Measurements from ENCODE around the gene B3GNT5. TPM values are rescaled to one million over a fixed set of nuclear protein-coding genes. Genes with fewer than 3 reads are reported as not detected.

Gene B3GNT5
- total and polyA plus RNA-seq, 9 of the 15 experiments (the other 6 are each of a cell fraction or from before 2014, with no cell fraction given), result 8.8 to 23.8 (median 14.4) TPM

DNA sequence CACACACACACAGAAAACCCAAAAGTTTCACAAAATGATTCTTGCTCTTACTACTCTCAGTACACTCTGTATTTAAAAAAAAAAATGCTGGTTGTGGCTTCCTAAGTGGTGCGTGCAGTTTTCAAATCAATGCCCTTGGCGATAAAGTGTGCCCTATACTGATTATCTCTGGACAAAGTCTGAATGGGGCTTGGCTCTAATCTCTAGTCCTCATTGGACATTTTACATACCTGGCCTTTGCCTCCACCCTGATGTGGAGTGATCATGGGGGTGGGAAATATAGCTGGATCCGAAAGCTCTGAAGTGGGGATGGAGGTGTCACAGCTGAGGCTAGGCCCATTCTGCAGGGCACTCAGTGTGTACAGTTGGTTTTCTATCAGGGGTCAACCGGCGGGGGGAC lies 14.1 kb downstream of the B3GNT5 start:
- H3K27ac ChIP-seq (ENCODE audit: extremely low read depth, low read depth, low read length), result no peak overlapping the region
- in situ Hi-C loops (cut with MboI) (no loop called here), intact Hi-C loops (cut with micrococcal nuclease) (no loop called here)
- no peak overlapping the region for H2AFZ ChIP-seq (ENCODE audit: low read depth, low read length)
- H3K4me2 ChIP-seq (ENCODE audit: insufficient read depth, low read length), result no peak overlapping the region
- TF ChIP-seq KAT2B (IDR thresholded peaks at IDR 0.05; ENCODE audit: low read depth, low read length) (no peak), ZNF586 (CRISPR knock-in tag; conservative IDR thresholded peaks at IDR 0.05) (no peak), MTF1 (CRISPR knock-in tag; IDR thresholded peaks at IDR 0.05; ENCODE audit: borderline replicate concordance) (no peak)
- TF ChIP-seq, protein P1, sequence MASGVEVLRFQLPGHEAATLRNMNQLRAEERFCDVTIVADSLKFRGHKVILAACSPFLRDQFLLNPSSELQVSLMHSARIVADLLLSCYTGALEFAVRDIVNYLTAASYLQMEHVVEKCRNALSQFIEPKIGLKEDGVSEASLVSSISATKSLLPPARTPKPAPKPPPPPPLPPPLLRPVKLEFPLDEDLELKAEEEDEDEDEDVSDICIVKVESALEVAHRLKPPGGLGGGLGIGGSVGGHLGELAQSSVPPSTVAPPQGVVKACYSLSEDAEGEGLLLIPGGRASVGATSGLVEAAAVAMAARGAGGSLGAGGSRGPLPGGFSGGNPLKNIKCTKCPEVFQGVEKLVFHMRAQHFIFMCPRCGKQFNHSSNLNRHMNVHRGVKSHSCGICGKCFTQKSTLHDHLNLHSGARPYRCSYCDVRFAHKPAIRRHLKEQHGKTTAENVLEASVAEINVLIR (CRISPR knock-in tag; IDR thresholded peaks at IDR 0.05), result no peak
- DNase-seq (ENCODE audit: extremely low read depth in 1 of 4, low spot score in 3 of 4) (no peak), ATAC-seq (no peak), FAIRE-seq (no peak)
- H3K36me3 ChIP-seq (ENCODE audit: control insufficient read depth, insufficient read depth, low read length), result peaks cover 25% of the 10 kb centered on the region
- peaks cover 31% of the 10 kb centered on the region; the same call in 2 of the 3 replicates for H3K79me2 ChIP-seq (ENCODE audit: control insufficient read depth, insufficient read depth, low read length)
- H3K9ac ChIP-seq (ENCODE audit: insufficient read depth in 1 of 2, low read depth in 2 of 2, low read length in 2 of 2), result no peak overlapping the region
- no peak overlapping the region for H3K4me3 ChIP-seq
- no peaks in the 10 kb centered on the region for H3K9me1 ChIP-seq (ENCODE audit: control insufficient read depth, insufficient read depth, low read length)
- H3K27me3 ChIP-seq (ENCODE audit: control insufficient read depth in 2 of 2, insufficient read depth in 2 of 2, low read length in 2 of 2), result no peaks in the 10 kb centered on the region
- 87% methylated on average over 3 of the region's 5 CpGs for WGBS (ENCODE audit: insufficient coverage, low coverage, missing lambda C conversion rate)
- CTCF ChIA-PET (ENCODE audit: low intra/inter-chr PET ratio), result no interaction called here
- H4K20me1 ChIP-seq (replicated peaks; ENCODE audit: control insufficient read depth, insufficient read depth, low read length), result no peaks in the 10 kb centered on the region; the same call in 1 of the 2 replicates
- H3K9me3 ChIP-seq (replicated peaks; ENCODE audit: control insufficient read depth, insufficient read depth, low read depth, low read length), result no peaks in the 10 kb centered on the region
- no TSS peak for BruUV-seq (replicated peaks)
- POLR2A ChIA-PET, result interaction anchor here (0.6 to 2.3 kb wide), 2 partner anchors 14 to 51 kb away, joined by 4 to 6 read pairs; partner anchors contain the start of gene B3GNT5
- peaks cover 0 to 13% of the 10 kb centered on the region in 2 experiments; a peak in 4 of 5 replicates for H3K4me1 ChIP-seq (replicated peaks in 1 of 2; ENCODE audit: control insufficient read depth in 2 of 2, insufficient read depth in 2 of 2, low read length in 2 of 2)

DNA sequence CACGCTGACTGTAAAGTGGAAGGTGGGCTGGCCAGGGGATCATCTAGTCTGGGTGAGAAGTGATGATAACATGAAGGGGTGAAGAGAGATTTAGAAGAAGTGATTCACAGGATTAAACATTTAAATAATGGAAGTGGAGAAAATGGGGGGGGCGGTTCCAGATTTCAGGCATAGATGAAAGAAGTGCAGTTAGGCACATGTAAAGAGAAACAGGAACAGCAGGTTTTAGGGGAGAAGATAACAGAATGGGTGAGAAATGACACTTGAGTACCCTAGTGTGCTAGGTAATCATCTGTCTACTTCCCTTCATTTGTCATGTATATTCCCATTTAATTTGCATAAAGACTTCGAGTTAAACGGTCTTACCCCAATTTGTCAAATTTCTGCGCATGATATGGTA lies 15.3 kb downstream of the B3GNT5 start:
- Histone ChIP-seq H3K27ac (ENCODE audit: extremely low read depth, low read depth, low read length) (no peak overlapping the region), H3K9ac (ENCODE audit: insufficient read depth in 1 of 2, low read depth in 2 of 2, low read length in 2 of 2) (no peak overlapping the region), H3K4me2 (ENCODE audit: insufficient read depth, low read length) (no peak overlapping the region), H3K4me1 (replicated peaks in 1 of 2; ENCODE audit: control insufficient read depth in 2 of 2, insufficient read depth in 2 of 2, low read length in 2 of 2) (peaks cover 0 to 4% of the 10 kb centered on the region in 2 experiments; a peak in 3 of 5 replicates), H3K27me3 (ENCODE audit: control insufficient read depth in 2 of 2, insufficient read depth in 2 of 2, low read length in 2 of 2) (no peaks in the 10 kb centered on the region), H3K79me2 (ENCODE audit: control insufficient read depth, insufficient read depth, low read length) (peaks cover 24% of the 10 kb centered on the region; the same call in 2 of the 3 replicates), H3K4me3 (no peak overlapping the region), H3K36me3 (ENCODE audit: control insufficient read depth, insufficient read depth, low read length) (peaks cover 26% of the 10 kb centered on the region), H4K20me1 (replicated peaks; ENCODE audit: control insufficient read depth, insufficient read depth, low read length) (no peaks in the 10 kb centered on the region; the same call in 1 of the 2 replicates), H2AFZ (ENCODE audit: low read depth, low read length) (no peak overlapping the region), H3K9me3 (replicated peaks; ENCODE audit: control insufficient read depth, insufficient read depth, low read depth, low read length) (no peaks in the 10 kb centered on the region), H3K9me1 (ENCODE audit: control insufficient read depth, insufficient read depth, low read length) (no peaks in the 10 kb centered on the region)
- CTCF ChIA-PET (ENCODE audit: low intra/inter-chr PET ratio), result no interaction called here
- no peak for FAIRE-seq
- no TSS peak for BruUV-seq (replicated peaks)
- in situ Hi-C loops (cut with MboI), result no loop called here
- no peak for ATAC-seq
- WGBS (ENCODE audit: insufficient coverage, low coverage, missing lambda C conversion rate), result 57% methylated on average over 5 of the region's 5 CpGs
- POLR2A ChIA-PET, result interaction anchor here (2.3 kb wide), 1 partner anchor 16 kb away, joined by 6 read pairs; the partner anchor contains the start of gene B3GNT5
- intact Hi-C loops (cut with micrococcal nuclease), result no loop called here
- no peak for DNase-seq (ENCODE audit: extremely low read depth in 1 of 4, low spot score in 3 of 4)
- TF ChIP-seq HEY1 (CRISPR knock-in tag; IDR thresholded peaks at IDR 0.05; ENCODE audit: borderline replicate concordance), result no peak
- TF ChIP-seq, protein P2, sequence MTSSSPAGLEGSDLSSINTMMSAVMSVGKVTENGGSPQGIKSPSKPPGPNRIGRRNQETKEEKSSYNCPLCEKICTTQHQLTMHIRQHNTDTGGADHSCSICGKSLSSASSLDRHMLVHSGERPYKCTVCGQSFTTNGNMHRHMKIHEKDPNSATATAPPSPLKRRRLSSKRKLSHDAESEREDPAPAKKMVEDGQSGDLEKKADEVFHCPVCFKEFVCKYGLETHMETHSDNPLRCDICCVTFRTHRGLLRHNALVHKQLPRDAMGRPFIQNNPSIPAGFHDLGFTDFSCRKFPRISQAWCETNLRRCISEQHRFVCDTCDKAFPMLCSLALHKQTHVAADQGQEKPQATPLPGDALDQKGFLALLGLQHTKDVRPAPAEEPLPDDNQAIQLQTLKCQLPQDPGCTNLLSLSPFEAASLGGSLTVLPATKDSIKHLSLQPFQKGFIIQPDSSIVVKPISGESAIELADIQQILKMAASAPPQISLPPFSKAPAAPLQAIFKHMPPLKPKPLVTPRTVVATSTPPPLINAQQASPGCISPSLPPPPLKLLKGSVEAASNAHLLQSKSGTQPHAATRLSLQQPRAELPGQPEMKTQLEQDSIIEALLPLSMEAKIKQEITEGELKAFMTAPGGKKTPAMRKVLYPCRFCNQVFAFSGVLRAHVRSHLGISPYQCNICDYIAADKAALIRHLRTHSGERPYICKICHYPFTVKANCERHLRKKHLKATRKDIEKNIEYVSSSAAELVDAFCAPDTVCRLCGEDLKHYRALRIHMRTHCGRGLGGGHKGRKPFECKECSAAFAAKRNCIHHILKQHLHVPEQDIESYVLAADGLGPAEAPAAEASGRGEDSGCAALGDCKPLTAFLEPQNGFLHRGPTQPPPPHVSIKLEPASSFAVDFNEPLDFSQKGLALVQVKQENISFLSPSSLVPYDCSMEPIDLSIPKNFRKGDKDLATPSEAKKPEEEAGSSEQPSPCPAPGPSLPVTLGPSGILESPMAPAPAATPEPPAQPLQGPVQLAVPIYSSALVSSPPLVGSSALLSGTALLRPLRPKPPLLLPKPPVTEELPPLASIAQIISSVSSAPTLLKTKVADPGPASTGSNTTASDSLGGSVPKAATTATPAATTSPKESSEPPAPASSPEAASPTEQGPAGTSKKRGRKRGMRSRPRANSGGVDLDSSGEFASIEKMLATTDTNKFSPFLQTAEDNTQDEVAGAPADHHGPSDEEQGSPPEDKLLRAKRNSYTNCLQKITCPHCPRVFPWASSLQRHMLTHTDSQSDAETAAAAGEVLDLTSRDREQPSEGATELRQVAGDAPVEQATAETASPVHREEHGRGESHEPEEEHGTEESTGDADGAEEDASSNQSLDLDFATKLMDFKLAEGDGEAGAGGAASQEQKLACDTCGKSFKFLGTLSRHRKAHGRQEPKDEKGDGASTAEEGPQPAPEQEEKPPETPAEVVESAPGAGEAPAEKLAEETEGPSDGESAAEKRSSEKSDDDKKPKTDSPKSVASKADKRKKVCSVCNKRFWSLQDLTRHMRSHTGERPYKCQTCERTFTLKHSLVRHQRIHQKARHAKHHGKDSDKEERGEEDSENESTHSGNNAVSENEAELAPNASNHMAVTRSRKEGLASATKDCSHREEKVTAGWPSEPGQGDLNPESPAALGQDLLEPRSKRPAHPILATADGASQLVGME (CRISPR knock-in tag; IDR thresholded peaks at IDR 0.05), result no peak
